Mesothelial cell of epicardium (in vitro differentiated cells): ENCODE results near the gene MIDN. TPM values are rescaled to one million over a fixed set of nuclear protein-coding genes. Genes with fewer than 3 reads are reported as not detected.
A peak's percentile ranks its signal among the peaks of the same experiment; 100 is the strongest.

ENCODE experiments used
- DNase-seq, 2 experiments: peaks; one replicate each; pipeline ENCODE4 v3.0.0; 2021; ENCODE audit warnings: low spot score in 2 of 2; ENCODE audit not compliant: unreplicated experiment in 2 of 2
- H3K27ac Mint-ChIP-seq: 2 replicates; pipeline ENCODE4 v1.8.0; 2021; ENCODE audit warnings: mixed read lengths
- H3K27me3 Mint-ChIP-seq: 2 replicates; pipeline ENCODE4 v1.8.0; 2021; ENCODE audit warnings: low read depth, mixed read lengths
- H3K36me3 Mint-ChIP-seq: 2 replicates; pipeline ENCODE4 v1.8.0; 2021; ENCODE audit warnings: mixed read lengths
- H3K4me1 Mint-ChIP-seq: 2 replicates; pipeline ENCODE4 v1.8.0; 2021; ENCODE audit warnings: mixed read lengths
- H3K4me3 Mint-ChIP-seq: 2 replicates; pipeline ENCODE4 v1.8.0; 2021; ENCODE audit warnings: mild to moderate bottlenecking, moderate library complexity, mixed read lengths
- H3K9me3 Mint-ChIP-seq: 2 replicates; pipeline ENCODE4 v1.8.0; 2021; ENCODE audit warnings: mixed read lengths
- CTCF ChIP-seq: fragments of 200-600 bp; sonication (generic); IDR thresholded peaks from one replicate; pipeline ENCODE4 v1.5.0; 2021; ENCODE audit warnings: antibody characterized with exemption; ENCODE audit not compliant: unreplicated experiment
- total RNA-seq: library from RNA; stranded (reverse); gene quantifications from 3 replicates; pipeline ENCODE4 v1.2.1, GENCODE V29; 2021

MIDN gene
- total RNA-seq, 1 donor from 2014 or later, result 177 TPM

GRCh38 chr19:1248786-1249297, 459 bp downstream of the MIDN start:
- peak; percentile 83 to 93 for DNase-seq
- Mint-ChIP-seq H3K27me3 (no peaks in the 10 kb centered on the region), H3K4me3 (peak overlapping the region; percentile 77), H3K9me3 (no peaks in the 10 kb centered on the region), H3K36me3 (peaks cover 3% of the 10 kb centered on the region), H3K27ac (peak overlapping the region; percentile 90), H3K4me1 (peaks cover 17% of the 10 kb centered on the region)
- TF ChIP-seq CTCF, result peak; percentile 75

GRCh38 chr19:1249298-1249989, 1.1 kb downstream of the MIDN start:
- Mint-ChIP-seq H3K4me1 (peaks cover 17% of the 10 kb centered on the region), H3K36me3 (peaks cover 3% of the 10 kb centered on the region), H3K9me3 (no peaks in the 10 kb centered on the region), H3K27ac (peak overlapping the region; percentile 53), H3K4me3 (peak overlapping the region; percentile 70), H3K27me3 (no peaks in the 10 kb centered on the region)
- TF ChIP-seq CTCF, result no peak
- DNase-seq, result peak; percentile 88 to 94

GRCh38 chr19:1249990-1250436, 1.6 kb downstream of the MIDN start:
- no peak for DNase-seq
- Mint-ChIP-seq H3K4me3 (peak overlapping the region; percentile 70), H3K27me3 (no peaks in the 10 kb centered on the region), H3K36me3 (peaks cover 3% of the 10 kb centered on the region), H3K27ac (no peak overlapping the region), H3K9me3 (no peaks in the 10 kb centered on the region), H3K4me1 (peaks cover 14% of the 10 kb centered on the region)
- TF ChIP-seq CTCF, result no peak

GRCh38 chr19:1250437-1251260, 2.3 kb downstream of the MIDN start:
- H3K4me1 Mint-ChIP-seq, result peaks cover 14% of the 10 kb centered on the region
- H3K36me3 Mint-ChIP-seq, result peaks cover 3% of the 10 kb centered on the region
- H3K4me3 Mint-ChIP-seq, result peak overlapping the region; percentile 85
- H3K9me3 Mint-ChIP-seq, result no peaks in the 10 kb centered on the region
- peak overlapping the region; percentile 94 for H3K27ac Mint-ChIP-seq
- peak in 1 of 2 experiments; percentile 65 for DNase-seq
- no peaks in the 10 kb centered on the region for H3K27me3 Mint-ChIP-seq
- TF ChIP-seq CTCF, result no peak

GRCh38 chr19:1251330-1252220, 3.2 kb downstream of the MIDN start:
- DNase-seq, result no peak
- Mint-ChIP-seq H3K36me3 (peaks cover 3% of the 10 kb centered on the region), H3K4me3 (peak overlapping the region; percentile 85), H3K4me1 (peaks cover 14% of the 10 kb centered on the region), H3K27me3 (no peaks in the 10 kb centered on the region), H3K27ac (peak overlapping the region; percentile 94), H3K9me3 (no peaks in the 10 kb centered on the region)
- TF ChIP-seq CTCF, result no peak
